ENCODE results near the gene JADE1. TPM values are rescaled to one million over a fixed set of nuclear protein-coding genes. Genes with fewer than 3 reads are reported as not detected.

Gene JADE1
- 192 and 194 TPM in 2 replicates for total RNA-seq (2021)
- long read RNA-seq, full-length matches to known transcripts = 969 of 1,348 reads
- long read RNA-seq, partial matches to known transcripts = 197 of 1,348 reads
- long read RNA-seq, other reads (novel, unspliced or antisense) = 182 of 1,348 reads

- DNase-seq = peak; percentile 95
- Histone ChIP-seq H3K18ac (ENCODE audit: insufficient read length, low read depth, low read length) (peak within 1 kb of the TSS; percentile 76), H3K9me3 (ENCODE audit: control insufficient read depth, low read depth, low read length) (no peaks in the 10 kb centered on the region), H3K9ac (ENCODE audit: extremely low read depth, insufficient read length, low read length) (peak within 1 kb of the TSS; percentile 85), H3K4ac (ENCODE audit: low read depth, low read length) (no peak within 1 kb of the TSS), H2BK15ac (ENCODE audit: low read depth, low read length) (no peak within 1 kb of the TSS), H4K91ac (ENCODE audit: insufficient read length, low read depth, low read length) (no peak within 1 kb of the TSS), H3K27ac (ENCODE audit: insufficient read length, low read depth, low read length) (peak within 1 kb of the TSS; percentile 99), H2AFZ (ENCODE audit: low read length) (no peak within 1 kb of the TSS), H2BK12ac (ENCODE audit: insufficient read length, low read depth, low read length) (no peak within 1 kb of the TSS), H3K79me2 (ENCODE audit: insufficient read depth, low read length) (peaks cover 23% of the 10 kb centered on the region), H3T11ph (ENCODE audit: low read length) (no peak within 1 kb of the TSS), H2BK20ac (ENCODE audit: low read depth, low read length, poor library complexity, severe bottlenecking) (no peak within 1 kb of the TSS), H2AK5ac (ENCODE audit: insufficient read length, low read length) (no peak within 1 kb of the TSS), H3K23me2 (ENCODE audit: insufficient read length, low read depth, low read length, poor library complexity, severe bottlenecking) (peaks cover 6% of the 10 kb centered on the region), H4K8ac (replicated peaks; ENCODE audit: insufficient read length, low read depth, low read length) (no peak within 1 kb of the TSS), H3K79me1 (ENCODE audit: insufficient read depth, low read depth, low read length, poor library complexity, severe bottlenecking) (no peaks in the 10 kb centered on the region), H3K23ac (ENCODE audit: insufficient read length, low read depth, low read length) (peak within 1 kb of the TSS; percentile 3), H3K56ac (ENCODE audit: insufficient read length, low read depth, low read length) (peak within 1 kb of the TSS; percentile 28), H4K5ac (ENCODE audit: insufficient read length, low read depth, low read length) (peak within 1 kb of the TSS; percentile 30), H3K14ac (ENCODE audit: insufficient read depth, low read length) (peak within 1 kb of the TSS; percentile 60), H3K27me3 (ENCODE audit: insufficient read depth, low read length) (no peaks in the 10 kb centered on the region), H3K4me1 (ENCODE audit: insufficient read depth, low read length) (no peaks in the 10 kb centered on the region), H2BK5ac (ENCODE audit: insufficient read length, low read length) (peak within 1 kb of the TSS; percentile 14), H2BK120ac (ENCODE audit: low read depth, low read length, poor library complexity, severe bottlenecking) (no peak within 1 kb of the TSS), H3K4me2 (ENCODE audit: insufficient read depth, insufficient read length, low read length) (peak within 1 kb of the TSS; percentile 69), H4K20me1 (ENCODE audit: control insufficient read depth, insufficient read depth, insufficient read length) (no peaks in the 10 kb centered on the region)
- TF ChIP-seq, protein P1, sequence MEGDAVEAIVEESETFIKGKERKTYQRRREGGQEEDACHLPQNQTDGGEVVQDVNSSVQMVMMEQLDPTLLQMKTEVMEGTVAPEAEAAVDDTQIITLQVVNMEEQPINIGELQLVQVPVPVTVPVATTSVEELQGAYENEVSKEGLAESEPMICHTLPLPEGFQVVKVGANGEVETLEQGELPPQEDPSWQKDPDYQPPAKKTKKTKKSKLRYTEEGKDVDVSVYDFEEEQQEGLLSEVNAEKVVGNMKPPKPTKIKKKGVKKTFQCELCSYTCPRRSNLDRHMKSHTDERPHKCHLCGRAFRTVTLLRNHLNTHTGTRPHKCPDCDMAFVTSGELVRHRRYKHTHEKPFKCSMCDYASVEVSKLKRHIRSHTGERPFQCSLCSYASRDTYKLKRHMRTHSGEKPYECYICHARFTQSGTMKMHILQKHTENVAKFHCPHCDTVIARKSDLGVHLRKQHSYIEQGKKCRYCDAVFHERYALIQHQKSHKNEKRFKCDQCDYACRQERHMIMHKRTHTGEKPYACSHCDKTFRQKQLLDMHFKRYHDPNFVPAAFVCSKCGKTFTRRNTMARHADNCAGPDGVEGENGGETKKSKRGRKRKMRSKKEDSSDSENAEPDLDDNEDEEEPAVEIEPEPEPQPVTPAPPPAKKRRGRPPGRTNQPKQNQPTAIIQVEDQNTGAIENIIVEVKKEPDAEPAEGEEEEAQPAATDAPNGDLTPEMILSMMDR (conservative IDR thresholded peaks at IDR 0.05) = peak; percentile 72
- Mint-ChIP-seq H3K27ac (peak within 1 kb of the TSS; percentile 100), H3K27me3 (ENCODE audit: low read depth) (no peaks in the 10 kb centered on the region), H3K4me3 (peak within 1 kb of the TSS; percentile 100), H3K36me3 (ENCODE audit: insufficient read depth in 1 of 3, low read depth in 3 of 3) (peaks cover 5 to 10% (median 9%) of the 10 kb centered on the region in 3 experiments; a peak in 5 of 7 replicates), H3K9me3 (peaks cover 2 to 3% of the 10 kb centered on the region in 2 experiments; a peak in 3 of 5 replicates), H3K4me1 (peaks cover 31 to 34% of the 10 kb centered on the region in 2 experiments)
- WGBS (ENCODE audit: extremely low coverage, insufficient read length, low lambda C conversion rate) = no CpG with 5 or more reads among the region's 91 CpGs
These were observed at the start of gene JADE1 for GRCh38 chr4:128809477-128810330. JADE1 (plus strand) TSS chr4:128809700; CDS start chr4:128831759, 22,059 bp downstream.

Measured in H9 (cell line).